OCI-LY3 (cell line): ENCODE data around the gene HRG.

Experiments used
- EZH2phosphoT487 ChIP-seq: fragments of 200-600 bp; shearing (Covaris generic); IDR thresholded peaks from 2 replicates; pipeline ENCODE4 v1.6.1; 2018; ENCODE audit warnings: antibody characterized with exemption, mixed run types, low read depth
- TF ChIP-seq, protein P1 (sequence below): fragments of 200-600, 300-600 bp; sonication (generic); IDR thresholded peaks from 2 replicates; pipeline ENCODE4 v1.5.1; 2014; ENCODE audit warnings: antibody characterized with exemption, low read length, low read depth

DNA sequence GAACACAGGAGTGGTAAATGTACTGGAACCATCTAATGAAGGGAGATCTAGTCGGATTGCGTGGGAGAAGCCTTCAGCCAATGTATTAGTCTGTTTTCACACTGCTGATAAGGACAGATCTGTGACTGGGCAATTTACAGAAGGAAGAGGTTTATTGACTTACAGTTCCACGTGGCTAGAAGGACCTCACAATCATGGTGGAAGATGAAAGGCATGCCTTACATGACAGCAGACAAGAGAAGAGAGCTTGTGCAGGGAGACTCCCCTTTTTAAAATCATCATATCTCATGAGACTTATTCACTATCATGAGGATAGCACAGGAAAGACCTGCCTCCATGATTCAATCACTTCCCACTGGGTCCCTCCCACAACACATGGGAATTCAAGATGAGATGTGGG is 17.0 kb downstream of the HRG start:
- TF ChIP-seq EZH2phosphoT487: no peak
- TF ChIP-seq, protein P1, sequence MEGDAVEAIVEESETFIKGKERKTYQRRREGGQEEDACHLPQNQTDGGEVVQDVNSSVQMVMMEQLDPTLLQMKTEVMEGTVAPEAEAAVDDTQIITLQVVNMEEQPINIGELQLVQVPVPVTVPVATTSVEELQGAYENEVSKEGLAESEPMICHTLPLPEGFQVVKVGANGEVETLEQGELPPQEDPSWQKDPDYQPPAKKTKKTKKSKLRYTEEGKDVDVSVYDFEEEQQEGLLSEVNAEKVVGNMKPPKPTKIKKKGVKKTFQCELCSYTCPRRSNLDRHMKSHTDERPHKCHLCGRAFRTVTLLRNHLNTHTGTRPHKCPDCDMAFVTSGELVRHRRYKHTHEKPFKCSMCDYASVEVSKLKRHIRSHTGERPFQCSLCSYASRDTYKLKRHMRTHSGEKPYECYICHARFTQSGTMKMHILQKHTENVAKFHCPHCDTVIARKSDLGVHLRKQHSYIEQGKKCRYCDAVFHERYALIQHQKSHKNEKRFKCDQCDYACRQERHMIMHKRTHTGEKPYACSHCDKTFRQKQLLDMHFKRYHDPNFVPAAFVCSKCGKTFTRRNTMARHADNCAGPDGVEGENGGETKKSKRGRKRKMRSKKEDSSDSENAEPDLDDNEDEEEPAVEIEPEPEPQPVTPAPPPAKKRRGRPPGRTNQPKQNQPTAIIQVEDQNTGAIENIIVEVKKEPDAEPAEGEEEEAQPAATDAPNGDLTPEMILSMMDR: no peak
